Caco-2 (cell line): ENCODE data around the gene CAPRIN1. TPM values are rescaled to one million over a fixed set of nuclear protein-coding genes. Genes with fewer than 3 reads are reported as not detected.

Experiments
- BruUV-seq: library from RNA; stranded (reverse); fragments of 400-500 nt; replicated peaks from 2 replicates; lab custom pipeline; 2021; lab: Mats Ljungman, UMichigan
- CTCF ChIA-PET: fragments of 300-600 bp; sonication (Branson Sonifier 250); formaldehyde crosslinking; loops from one replicate; lab custom pipeline; 2022; ENCODE audit warnings: antibody characterized with exemption; lab: Charles Lee
- POLR2A ChIA-PET: fragments of 300-600 bp; sonication (Branson Sonifier 250); formaldehyde crosslinking; loops from one replicate; lab custom pipeline; 2022; ENCODE audit warnings: antibody characterized with exemption; lab: Charles Lee
- DNase-seq, 2 experiments: peaks; one replicate each; pipeline versions ENCODE4 v3.0.0 to v3.0.0-alpha.2; 2020 to 2022
- H3K27me3 ChIP-seq: replicated peaks from 2 replicates; pipeline ENCODE4 v1.6.0; 2011; ENCODE audit warnings: low read length; ENCODE audit not compliant: control insufficient read depth, insufficient read depth
- H3K36me3 ChIP-seq: 2 replicates; pipeline ENCODE4 v1.5.1; 2011; ENCODE audit warnings: low read length; ENCODE audit not compliant: control insufficient read depth, insufficient read depth
- H3K4me1 ChIP-seq: fragments of 250-450 bp; sonication (Bioruptor Pico); 2 replicates; pipeline ENCODE4 v1.5.1; 2020; ENCODE audit warnings: mild to moderate bottlenecking
- H3K4me3 ChIP-seq: 2 replicates; pipeline ENCODE4 v1.5.1; 2011; ENCODE audit warnings: low read depth, mild to moderate bottlenecking, control low read depth, low read length
- H3K9me3 ChIP-seq: fragments of 250-450 bp; sonication (Bioruptor Pico); 2 replicates; pipeline ENCODE4 v1.5.1; 2020; ENCODE audit warnings: mild to moderate bottlenecking, moderate library complexity
- H3K27ac Mint-ChIP-seq: one replicate; pipeline ENCODE4 v1.8.0; 2022; ENCODE audit warnings: mixed read lengths; ENCODE audit not compliant: unreplicated experiment
- H3K27me3 Mint-ChIP-seq: one replicate; pipeline ENCODE4 v1.8.0; 2022; ENCODE audit warnings: mixed read lengths; ENCODE audit not compliant: insufficient read depth, unreplicated experiment
- H3K36me3 Mint-ChIP-seq: one replicate; pipeline ENCODE4 v1.8.0; 2022; ENCODE audit warnings: mild to moderate bottlenecking, mixed read lengths; ENCODE audit not compliant: insufficient read depth, unreplicated experiment
- H3K4me1 Mint-ChIP-seq: one replicate; pipeline ENCODE4 v1.8.0; 2022; ENCODE audit warnings: low read depth, mixed read lengths; ENCODE audit not compliant: unreplicated experiment
- H3K4me3 Mint-ChIP-seq: one replicate; pipeline ENCODE4 v1.8.0; 2022; ENCODE audit warnings: mild to moderate bottlenecking, moderate library complexity, mixed read lengths; ENCODE audit not compliant: unreplicated experiment
- H3K9me3 Mint-ChIP-seq: one replicate; pipeline ENCODE4 v1.8.0; 2022; ENCODE audit warnings: mixed read lengths; ENCODE audit not compliant: unreplicated experiment
- CTCF ChIP-seq, 2 experiments: fragments of 200-600 bp in 1 of 2; IDR thresholded peaks; 1 replicate in 1 of 2; 2 replicates in 1 of 2; pipeline versions ENCODE4 v1.5.1 to v1.8.0; 2011 to 2022; ENCODE audit warnings: antibody characterized with exemption in 1 of 2, control low read depth in 1 of 2, inconsistent platforms in 1 of 2, low read depth in 1 of 2, low read length in 1 of 2, mild to moderate bottlenecking in 1 of 2, moderate library complexity in 1 of 2; ENCODE audit not compliant: insufficient read depth in 1 of 2, severe bottlenecking in 1 of 2, unreplicated experiment in 1 of 2
- intact Hi-C: fragments of 100-400 bp; cut with micrococcal nuclease; formaldehyde crosslinking; loops from one replicate; pipeline ENCODE4 v1.10.0; 2022; ENCODE audit not compliant: unreplicated experiment
- total RNA-seq: library from RNA; stranded (reverse); gene quantifications from 2 replicates; pipeline ENCODE4 v1.2.3, GENCODE V29; 2022

Gene CAPRIN1
- total RNA-seq, 1 experiment from 2014 or later = 224 TPM

GRCh38 chr11:34098813-34099212 is 47.3 kb downstream of the CAPRIN1 start:
- H3K4me3 Mint-ChIP-seq = no peak overlapping the region

GRCh38 chr11:34104680-34105078 is 53.1 kb downstream of the CAPRIN1 start:
- CTCF ChIA-PET = interaction anchor here (0.6 to 1.5 kb wide), 3 partner anchors 53 to 253 kb away, joined by 4 to 7 read pairs (median 7); partner anchors contain the start of genes ABTB2 and CAPRIN1
- no peak for TF ChIP-seq CTCF (IDR thresholded peaks at IDR 0.05; ENCODE audit: insufficient read depth in 1 of 2, low read depth in 1 of 2, low read length in 1 of 2, severe bottlenecking in 1 of 2, unreplicated experiment in 1 of 2)
- POLR2A ChIA-PET = interaction anchor here (0.5 to 2.0 kb wide), 3 partner anchors 16 to 138 kb away, joined by 3 to 14 read pairs (median 3); partner anchors contain the start of gene CAPRIN1
- H3K4me3 ChIP-seq = peak overlapping the region; percentile 74
- BruUV-seq = no TSS peak
- intact Hi-C loops = loop anchor here (1.0 to 5.0 kb wide), 4 partner anchors 53 to 333 kb away; partner anchors contain the start of genes CAPRIN1 and CAT
- H3K4me1 ChIP-seq = peaks cover 9% of the 10 kb centered on the region
- H3K4me1 Mint-ChIP-seq = peaks cover 15% of the 10 kb centered on the region
- H3K27me3 Mint-ChIP-seq = no peaks in the 10 kb centered on the region
- H3K27ac Mint-ChIP-seq = peak overlapping the region; percentile 95
- DNase-seq = peak in 1 of 2 experiments; percentile 4
- no peaks in the 10 kb centered on the region for H3K27me3 ChIP-seq
- no peaks in the 10 kb centered on the region for H3K9me3 ChIP-seq
- no peaks in the 10 kb centered on the region for H3K9me3 Mint-ChIP-seq
- no peaks in the 10 kb centered on the region; the same call in 1 of the 2 replicates for H3K36me3 ChIP-seq
- H3K4me3 Mint-ChIP-seq = peak overlapping the region; percentile 94
- peaks cover 90% of the 10 kb centered on the region for H3K36me3 Mint-ChIP-seq

More at GRCh38 chr11:34098813-34099212, 47.3 kb downstream of the CAPRIN1 start:
- Mint-ChIP-seq H3K27me3 (no peaks in the 10 kb centered on the region), H3K36me3 (peaks cover 89% of the 10 kb centered on the region), H3K4me1 (peaks cover 6% of the 10 kb centered on the region), H3K27ac (no peak overlapping the region), H3K9me3 (no peaks in the 10 kb centered on the region)
- H3K9me3 ChIP-seq = no peaks in the 10 kb centered on the region
- POLR2A ChIA-PET = no interaction called here
- no peak for TF ChIP-seq CTCF (IDR thresholded peaks at IDR 0.05; ENCODE audit: insufficient read depth in 1 of 2, low read depth in 1 of 2, low read length in 1 of 2, severe bottlenecking in 1 of 2, unreplicated experiment in 1 of 2)
- H3K4me1 ChIP-seq = no peaks in the 10 kb centered on the region
- no TSS peak for BruUV-seq
- DNase-seq = no peak
- peaks cover 2% of the 10 kb centered on the region for H3K36me3 ChIP-seq
- no peak overlapping the region for H3K4me3 ChIP-seq
- H3K27me3 ChIP-seq = no peaks in the 10 kb centered on the region
- intact Hi-C loops = no loop called here
- CTCF ChIA-PET = no interaction called here

- Mint-ChIP-seq H3K36me3 (peaks cover 90% of the 10 kb centered on the region), H3K27me3 (no peaks in the 10 kb centered on the region), H3K9me3 (no peaks in the 10 kb centered on the region), H3K27ac (peak within 1 kb of the TSS; percentile 95), H3K4me1 (peaks cover 19% of the 10 kb centered on the region), H3K4me3 (peak within 1 kb of the TSS; percentile 94)
- intact Hi-C loops = loop anchor here (1.0 to 5.0 kb wide), 4 partner anchors 54 to 332 kb away; partner anchors contain the start of genes CAPRIN1 and CAT
- Histone ChIP-seq H3K4me3 (peak within 1 kb of the TSS; percentile 74), H3K36me3 (no peaks in the 10 kb centered on the region; the same call in 1 of the 2 replicates), H3K27me3 (no peaks in the 10 kb centered on the region), H3K4me1 (peaks cover 9% of the 10 kb centered on the region), H3K9me3 (no peaks in the 10 kb centered on the region)
- TSS peak; percentile 99 for BruUV-seq
- TF ChIP-seq CTCF (IDR thresholded peaks at IDR 0.05; ENCODE audit: insufficient read depth in 1 of 2, low read depth in 1 of 2, low read length in 1 of 2, severe bottlenecking in 1 of 2, unreplicated experiment in 1 of 2) = no peak
- ChIA-PET CTCF (interaction anchor here (0.6 to 1.5 kb wide), 3 partner anchors 54 to 253 kb away, joined by 4 to 7 read pairs (median 7); partner anchors contain the start of genes ABTB2 and CAPRIN1), POLR2A (interaction anchor here (0.5 to 2.0 kb wide), 5 partner anchors 16 to 137 kb away, joined by 3 to 14 read pairs (median 4); partner anchors contain the start of gene CAPRIN1)
- peak; percentile 97 to 99 for DNase-seq
These were observed 53.8 kb downstream of the CAPRIN1 start, which contains the start of gene NAT10 for GRCh38 chr11:34105079-34105956. NAT10 (plus strand) TSS chr11:34105629; CDS start chr11:34108226, 2,597 bp downstream.
